Measurements from ENCODE around the gene SOX3. TPM values are rescaled to one million over a fixed set of nuclear protein-coding genes. Genes with fewer than 3 reads are reported as not detected.

The SOX3 gene
- total and polyA plus RNA-seq, 9 of the 15 experiments (the other 6 are each of a cell fraction or from before 2014, with no cell fraction given) = not detected

DNA sequence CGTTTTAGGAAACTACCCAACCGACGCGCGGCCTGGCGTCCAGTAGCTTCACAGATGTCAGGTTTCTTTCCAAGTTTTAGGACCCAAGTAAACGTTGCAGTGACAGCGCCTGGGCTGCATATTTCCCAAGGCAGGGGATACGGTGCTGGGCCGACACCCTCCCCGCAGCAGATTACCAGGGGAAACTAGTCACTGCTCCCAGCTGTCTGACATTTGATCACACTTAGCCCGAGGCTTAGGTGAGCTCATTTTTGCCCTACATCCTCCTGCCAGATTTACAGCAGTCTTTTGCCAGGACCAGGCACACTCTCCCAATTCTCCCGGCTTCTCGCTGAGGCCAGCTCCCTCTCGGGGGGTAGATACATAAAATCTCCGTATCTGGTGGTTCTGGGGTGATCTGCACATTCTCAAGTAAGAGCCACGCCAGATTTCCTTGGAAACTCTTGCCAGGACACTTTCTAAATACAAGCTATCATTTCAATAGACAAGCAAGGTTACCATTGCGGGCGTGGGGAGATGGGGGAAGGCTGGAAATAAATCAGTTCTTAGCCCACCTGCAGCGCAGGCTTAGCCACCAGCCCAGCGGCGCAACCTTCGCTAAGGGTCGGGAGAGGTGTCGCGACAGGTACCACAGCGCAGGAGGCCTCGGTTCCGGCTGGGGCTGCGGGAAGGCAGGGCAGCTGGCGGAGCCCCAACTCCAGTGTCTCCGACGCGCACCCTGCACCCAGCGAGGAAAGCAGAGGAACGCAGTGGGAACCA lies 2.5 kb upstream of the SOX3 start (continued):
- TF ChIP-seq NEUROD1 (IDR thresholded peaks at IDR 0.05; ENCODE audit: borderline replicate concordance, low read depth, low read length, partially characterized antibody) = no peak
- no peak for TF ChIP-seq LCOR (CRISPR knock-in tag; IDR thresholded peaks at IDR 0.05)
- TF ChIP-seq DNMT1 (IDR thresholded peaks at IDR 0.05) = no peak
- TF ChIP-seq CAMTA2 (CRISPR knock-in tag; conservative IDR thresholded peaks at IDR 0.05) = no peak
- TF ChIP-seq ZNF507 (tag; conservative IDR thresholded peaks at IDR 0.05) = no peak

DNA sequence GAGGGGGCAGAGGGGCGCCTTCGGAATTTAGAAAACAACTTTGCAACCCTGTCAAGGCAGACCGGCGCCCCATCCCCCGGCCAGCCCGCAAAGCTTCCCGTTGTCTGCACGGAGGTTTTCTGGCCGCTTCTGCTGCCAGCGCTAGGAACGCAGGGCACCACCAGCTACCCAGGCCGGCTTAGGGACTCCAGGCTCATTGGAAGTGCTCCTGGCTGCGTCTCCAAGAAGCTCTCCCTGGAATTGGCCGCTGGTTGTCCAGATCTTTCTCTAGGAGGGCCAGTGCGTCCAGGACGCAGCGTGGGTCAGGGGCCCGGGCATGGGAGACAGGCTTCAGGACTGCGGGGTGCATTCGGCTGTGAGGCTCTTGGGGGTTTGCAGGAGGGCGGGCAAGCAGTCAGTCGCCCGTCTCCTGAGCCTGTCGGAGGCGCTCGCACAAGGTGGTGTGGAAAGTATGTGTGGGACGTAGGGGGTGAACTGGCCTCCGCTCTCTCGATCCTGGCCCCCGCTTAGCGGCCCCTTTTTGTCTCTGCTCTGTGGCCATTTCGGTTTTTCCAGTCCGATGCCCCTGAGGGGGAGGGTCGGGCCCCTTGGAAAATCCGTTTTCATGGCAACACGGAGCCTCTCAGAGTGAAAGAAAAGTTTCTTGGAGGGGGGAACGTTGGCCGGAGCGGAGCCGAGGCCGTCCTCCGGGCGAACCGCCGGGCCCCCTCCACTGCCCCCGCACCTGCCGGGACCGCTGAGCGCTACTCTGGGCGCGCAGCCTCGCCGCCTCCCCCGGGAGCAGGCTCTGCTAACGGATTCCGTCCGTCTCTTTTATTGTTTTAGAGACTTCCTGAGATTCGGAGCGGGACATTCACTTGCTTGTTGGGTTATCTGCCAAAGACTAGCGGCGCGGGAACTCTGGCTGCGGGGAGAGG lies 810 bp upstream of the SOX3 start:
- in situ Hi-C loops (cut with MboI) (no loop called here), intact Hi-C loops (cut with micrococcal nuclease) (no loop called here)
- no peaks in the 10 kb centered on the region for H3K9me3 ChIP-seq (replicated peaks; ENCODE audit: control insufficient read depth, insufficient read depth, low read depth, low read length)
- POLR2A ChIA-PET = no interaction called here
- no TSS peak for BruUV-seq (replicated peaks)
- CTCF ChIA-PET (ENCODE audit: low intra/inter-chr PET ratio) = no interaction called here
- no peak overlapping the region for H2AFZ ChIP-seq (ENCODE audit: low read depth, low read length)
- ATAC-seq (no peak), DNase-seq (ENCODE audit: extremely low read depth in 1 of 4, low spot score in 3 of 4) (no peak), FAIRE-seq (no peak)
- WGBS (ENCODE audit: insufficient coverage, low coverage, missing lambda C conversion rate) = 3% methylated on average over 20 of the region's 63 CpGs
- no peak overlapping the region for H3K4me3 ChIP-seq
- H3K27ac ChIP-seq (ENCODE audit: extremely low read depth, low read depth, low read length) = no peak overlapping the region
- no peaks in the 10 kb centered on the region for H3K79me2 ChIP-seq (ENCODE audit: control insufficient read depth, insufficient read depth, low read length)
- TF ChIP-seq, protein P1, sequence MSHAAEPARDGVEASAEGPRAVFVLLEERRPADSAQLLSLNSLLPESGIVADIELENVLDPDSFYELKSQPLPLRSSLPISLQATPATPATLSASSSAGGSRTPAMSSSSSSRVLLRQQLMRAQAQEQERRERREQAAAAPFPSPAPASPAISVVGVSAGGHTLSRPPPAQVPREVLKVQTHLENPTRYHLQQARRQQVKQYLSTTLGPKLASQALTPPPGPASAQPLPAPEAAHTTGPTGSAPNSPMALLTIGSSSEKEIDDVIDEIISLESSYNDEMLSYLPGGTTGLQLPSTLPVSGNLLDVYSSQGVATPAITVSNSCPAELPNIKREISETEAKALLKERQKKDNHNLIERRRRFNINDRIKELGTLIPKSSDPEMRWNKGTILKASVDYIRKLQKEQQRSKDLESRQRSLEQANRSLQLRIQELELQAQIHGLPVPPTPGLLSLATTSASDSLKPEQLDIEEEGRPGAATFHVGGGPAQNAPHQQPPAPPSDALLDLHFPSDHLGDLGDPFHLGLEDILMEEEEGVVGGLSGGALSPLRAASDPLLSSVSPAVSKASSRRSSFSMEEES (CRISPR knock-in tag; IDR thresholded peaks at IDR 0.05) = no peak
- TF ChIP-seq, protein P2, sequence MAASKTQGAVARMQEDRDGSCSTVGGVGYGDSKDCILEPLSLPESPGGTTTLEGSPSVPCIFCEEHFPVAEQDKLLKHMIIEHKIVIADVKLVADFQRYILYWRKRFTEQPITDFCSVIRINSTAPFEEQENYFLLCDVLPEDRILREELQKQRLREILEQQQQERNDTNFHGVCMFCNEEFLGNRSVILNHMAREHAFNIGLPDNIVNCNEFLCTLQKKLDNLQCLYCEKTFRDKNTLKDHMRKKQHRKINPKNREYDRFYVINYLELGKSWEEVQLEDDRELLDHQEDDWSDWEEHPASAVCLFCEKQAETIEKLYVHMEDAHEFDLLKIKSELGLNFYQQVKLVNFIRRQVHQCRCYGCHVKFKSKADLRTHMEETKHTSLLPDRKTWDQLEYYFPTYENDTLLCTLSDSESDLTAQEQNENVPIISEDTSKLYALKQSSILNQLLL (CRISPR knock-in tag; IDR thresholded peaks at IDR 0.05; ENCODE audit: borderline replicate concordance) = no peak
- TF ChIP-seq, protein P3, sequence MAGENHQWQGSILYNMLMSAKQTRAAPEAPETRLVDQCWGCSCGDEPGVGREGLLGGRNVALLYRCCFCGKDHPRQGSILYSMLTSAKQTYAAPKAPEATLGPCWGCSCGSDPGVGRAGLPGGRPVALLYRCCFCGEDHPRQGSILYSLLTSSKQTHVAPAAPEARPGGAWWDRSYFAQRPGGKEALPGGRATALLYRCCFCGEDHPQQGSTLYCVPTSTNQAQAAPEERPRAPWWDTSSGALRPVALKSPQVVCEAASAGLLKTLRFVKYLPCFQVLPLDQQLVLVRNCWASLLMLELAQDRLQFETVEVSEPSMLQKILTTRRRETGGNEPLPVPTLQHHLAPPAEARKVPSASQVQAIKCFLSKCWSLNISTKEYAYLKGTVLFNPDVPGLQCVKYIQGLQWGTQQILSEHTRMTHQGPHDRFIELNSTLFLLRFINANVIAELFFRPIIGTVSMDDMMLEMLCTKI (IDR thresholded peaks at IDR 0.05; ENCODE audit: partially characterized antibody) = no peak
- TF ChIP-seq IRF2 (CRISPR knock-in tag; IDR thresholded peaks at IDR 0.05) (no peak), FOXK1 (CRISPR knock-in tag; IDR thresholded peaks at IDR 0.05; ENCODE audit: borderline replicate concordance) (no peak)
- H3K36me3 ChIP-seq (ENCODE audit: control insufficient read depth, insufficient read depth, low read length) = no peaks in the 10 kb centered on the region
- H3K9me1 ChIP-seq (ENCODE audit: control insufficient read depth, insufficient read depth, low read length) = no peaks in the 10 kb centered on the region
- no peak overlapping the region for H3K9ac ChIP-seq (ENCODE audit: insufficient read depth in 1 of 2, low read depth in 2 of 2, low read length in 2 of 2)
- no peaks in the 10 kb centered on the region for H4K20me1 ChIP-seq (replicated peaks; ENCODE audit: control insufficient read depth, insufficient read depth, low read length)
- no peaks in the 10 kb centered on the region; a peak in 1 of 5 replicates for H3K4me1 ChIP-seq (replicated peaks in 1 of 2; ENCODE audit: control insufficient read depth in 2 of 2, insufficient read depth in 2 of 2, low read length in 2 of 2)
- no peak overlapping the region for H3K4me2 ChIP-seq (ENCODE audit: insufficient read depth, low read length)
- no peaks in the 10 kb centered on the region; a peak in 1 of 5 replicates for H3K27me3 ChIP-seq (ENCODE audit: control insufficient read depth in 2 of 2, insufficient read depth in 2 of 2, low read length in 2 of 2)
